HG03280 (cell line): ENCODE measurements around the gene MCM9.
A peak's percentile ranks its signal among the peaks of the same experiment; 100 is the strongest.
"Not testable (repeated sequence)": the region's sequence is repeated elsewhere in the genome, so short reads cannot be mapped to it uniquely, and the experiment has no call there.

Experiments used
- ATAC-seq: cut with Tn5 transposase; IDR thresholded peaks from one replicate; pipeline ENCODE4 v1.9.1; 2021; ENCODE audit warnings: mild to moderate bottlenecking, moderate library complexity; ENCODE audit not compliant: unreplicated experiment

The MCM9 gene

GRCh38 chr6:118808793-118809638, 125.9 kb downstream of the MCM9 start:
- peak; percentile 81 for ATAC-seq

GRCh38 chr6:118804091-118804490, 130.9 kb downstream of the MCM9 start:
- no peak for ATAC-seq

- ATAC-seq: no peak
These were observed 133.7 kb downstream of the MCM9 start for GRCh38 chr6:118801257-118801656.

- ATAC-seq: peak; percentile 91
These were observed 134.4 kb downstream of the MCM9 start for GRCh38 chr6:118800394-118801071.

GRCh38 chr6:118799826-118800225, 135.1 kb downstream of the MCM9 start:
- no peak for ATAC-seq

GRCh38 chr6:118796548-118796947, 138.4 kb downstream of the MCM9 start:
- not testable (repeated sequence) for ATAC-seq

GRCh38 chr6:118791499-118791898, 143.5 kb downstream of the MCM9 start:
- no peak for ATAC-seq

DNA sequence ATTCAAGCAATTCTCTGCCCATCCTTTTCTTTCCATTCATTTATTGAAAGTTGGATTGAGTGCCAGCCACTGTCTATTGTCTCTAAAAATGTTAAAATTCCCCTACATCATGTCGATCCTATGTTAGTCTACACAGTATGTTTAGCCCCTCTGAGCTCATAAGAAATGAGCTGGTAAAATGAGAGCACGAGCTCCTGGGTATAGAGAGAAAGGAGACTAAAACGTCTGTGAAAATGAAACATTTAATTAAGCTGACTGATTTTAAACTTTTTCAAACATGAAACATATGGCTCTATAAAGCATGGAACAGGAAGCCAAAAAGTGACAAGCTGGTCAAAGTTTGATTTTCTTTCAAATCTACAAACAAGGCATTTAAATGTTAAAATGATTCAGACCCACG, 145.0 kb downstream of the MCM9 start:
- ATAC-seq: no peak

- ATAC-seq: no peak
These were observed 145.5 kb downstream of the MCM9 start for GRCh38 chr6:118789419-118789818.

GRCh38 chr6:118788702-118789101, 146.3 kb downstream of the MCM9 start:
- no peak for ATAC-seq

DNA sequence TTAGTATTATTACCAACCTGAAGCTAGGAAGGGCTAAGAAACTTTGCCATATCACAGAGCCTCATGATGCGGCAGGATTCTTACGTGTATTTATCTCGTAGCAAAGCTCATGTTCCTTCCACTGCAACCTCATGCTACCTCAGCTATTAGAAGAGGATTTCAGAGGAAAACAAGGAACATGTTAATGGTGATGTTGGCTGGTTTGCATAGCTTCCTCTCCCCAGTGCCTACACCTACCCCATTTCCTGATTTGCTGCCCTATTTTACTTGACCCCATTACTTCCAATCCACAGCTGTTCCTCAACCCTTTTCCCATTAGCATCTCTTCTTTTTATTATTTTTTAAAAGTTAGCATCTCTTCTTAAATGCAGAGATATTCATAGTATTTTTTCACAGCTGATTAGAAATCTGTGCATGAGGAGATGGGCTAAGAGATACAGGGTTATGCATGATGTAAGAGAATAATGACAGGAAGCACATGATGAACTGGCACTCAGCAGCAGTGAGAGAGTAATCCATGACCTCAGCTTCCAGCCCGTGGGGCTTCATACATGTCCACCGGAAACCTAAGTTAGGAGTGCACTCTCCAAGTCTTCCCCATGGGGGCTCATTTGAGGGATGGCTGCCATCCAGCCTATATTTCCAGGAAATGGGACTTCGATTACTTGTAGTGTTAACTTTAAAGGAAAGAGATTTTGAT, 147.1 kb downstream of the MCM9 start:
- ATAC-seq: no peak

DNA sequence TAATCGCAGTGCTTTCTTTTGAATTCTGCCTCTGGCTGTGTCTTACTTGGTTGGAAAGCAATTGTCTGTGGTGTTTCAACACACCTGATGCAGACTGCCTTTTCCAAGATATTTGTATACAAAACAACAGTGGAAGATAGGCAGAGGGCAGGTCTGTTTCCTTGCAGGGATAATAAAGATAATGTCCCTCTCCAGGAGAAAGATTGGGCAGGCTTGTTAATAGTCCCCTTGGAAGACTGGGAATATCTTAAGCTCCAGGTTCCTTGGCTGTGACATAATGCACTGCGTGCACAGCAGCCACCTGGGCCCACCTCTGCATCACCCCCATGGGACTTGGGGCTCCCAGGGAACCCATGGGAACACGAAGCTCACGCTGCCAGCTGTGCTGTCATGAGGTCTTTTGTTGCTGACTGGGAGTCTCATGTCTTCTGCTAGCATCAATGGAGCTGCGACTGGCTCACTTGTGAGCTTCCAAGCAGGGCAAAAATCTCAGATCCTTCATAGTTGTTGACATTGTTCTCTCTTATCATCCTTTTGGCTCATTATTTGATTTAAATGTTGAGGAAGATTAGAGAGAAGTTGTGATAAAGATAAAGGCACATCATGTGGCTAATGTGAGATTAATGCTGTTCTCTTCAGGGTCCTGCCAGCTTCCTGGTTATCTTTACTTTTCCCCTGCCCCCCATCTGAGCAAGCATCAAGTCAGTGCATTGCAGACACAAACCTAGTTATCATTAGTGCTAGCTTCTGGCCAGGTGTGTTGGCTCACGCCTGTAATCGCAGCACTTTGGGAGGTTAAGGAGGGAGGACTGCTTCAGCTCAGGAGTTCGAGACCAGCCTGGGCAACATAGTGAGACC, 148.1 kb downstream of the MCM9 start:
- no peak for ATAC-seq

- no peak for ATAC-seq
These were observed 149.4 kb downstream of the MCM9 start for GRCh38 chr6:118785601-118786000.

DNA sequence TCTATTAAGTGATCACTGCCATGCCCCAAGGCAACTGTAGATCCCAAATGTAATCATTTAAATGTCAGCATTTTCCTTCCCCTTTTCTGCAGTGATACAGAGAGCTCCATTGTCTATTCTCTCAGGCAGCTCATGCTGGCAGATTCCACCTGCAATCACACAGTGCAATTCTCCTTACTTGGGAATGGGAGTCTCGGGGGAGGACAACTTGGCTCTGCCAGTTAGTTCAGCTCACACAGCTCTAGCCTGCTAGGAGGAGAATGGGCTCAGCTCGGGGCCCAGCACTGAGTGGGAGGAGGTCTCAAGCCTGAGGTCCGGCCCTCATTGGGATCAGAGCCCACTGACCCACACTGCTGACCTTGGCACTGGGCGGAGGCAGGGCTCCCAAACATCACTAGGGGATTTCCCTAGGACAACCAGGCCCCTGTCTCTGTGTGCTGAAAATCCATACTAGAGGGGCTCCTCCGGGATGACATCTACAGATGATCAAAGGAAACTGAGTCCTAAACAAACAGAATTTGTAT, 150.3 kb downstream of the MCM9 start:
- ATAC-seq: no peak

DNA sequence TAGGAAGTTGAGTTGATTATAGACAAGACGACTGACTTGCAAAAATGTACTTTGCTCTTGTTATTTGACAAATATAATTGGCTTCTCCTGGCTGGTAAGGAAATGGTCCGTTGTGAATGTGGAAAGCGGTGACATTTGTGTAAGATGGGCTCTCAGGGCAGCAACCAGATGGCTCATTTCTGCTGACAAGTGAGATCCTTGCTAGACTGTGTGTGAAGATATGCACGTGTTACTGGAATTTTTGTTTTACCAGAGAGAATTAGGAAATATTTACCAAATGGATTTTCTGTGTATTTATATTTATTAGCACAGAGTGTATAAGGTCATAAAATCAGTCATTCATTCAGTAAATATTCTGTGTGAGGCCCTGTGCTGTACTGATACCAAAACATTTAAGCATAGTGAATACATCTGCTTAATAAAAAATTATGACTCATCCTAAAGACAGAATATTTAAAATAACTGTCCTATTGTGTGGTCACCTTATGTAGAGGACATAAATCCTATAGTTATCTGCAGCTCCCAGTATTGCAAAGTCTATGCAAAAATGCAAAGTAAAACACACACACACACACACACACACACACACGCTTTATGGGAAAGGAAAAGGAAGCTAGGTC, 150.9 kb downstream of the MCM9 start:
- no peak for ATAC-seq

- no peak for ATAC-seq
These were observed 152.3 kb downstream of the MCM9 start for GRCh38 chr6:118782651-118783050.

DNA sequence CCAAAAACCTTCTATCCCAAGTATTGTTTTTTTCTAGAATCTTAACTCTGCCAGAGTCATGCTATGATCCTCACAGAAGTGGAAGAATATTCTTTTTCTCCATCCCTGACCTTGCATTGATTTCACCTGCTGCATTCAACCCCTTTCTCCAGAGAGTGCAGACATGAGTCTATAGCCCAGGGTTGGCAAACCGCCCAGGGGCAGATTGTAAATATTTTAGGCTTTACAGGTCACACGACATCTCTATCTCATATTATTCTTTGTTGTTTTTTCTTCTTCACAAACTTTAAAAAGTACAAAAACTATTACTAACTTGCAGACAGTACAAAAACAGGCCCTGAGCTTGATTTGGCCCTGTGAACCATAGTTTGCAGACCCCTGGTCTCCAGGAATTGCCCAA, 153.1 kb downstream of the MCM9 start:
- ATAC-seq: no peak

- ATAC-seq: no peak
These were observed 154.3 kb downstream of the MCM9 start for GRCh38 chr6:118780668-118781067.

- ATAC-seq: peak; percentile 88
These were observed 158.1 kb downstream of the MCM9 start for GRCh38 chr6:118776607-118777549.
